GM19099 (cell line): ENCODE measurements around the gene ANKRD34B.

Source experiments
- POLR2A ChIP-seq: IDR thresholded peaks from 3 replicates; pipeline ENCODE4 v1.6.1; 2011; ENCODE audit warnings: low read depth; ENCODE audit not compliant: insufficient read length; ENCODE audit errors: extremely low read depth

Gene ANKRD34B

GRCh38 chr5:80569961-80570786 lies at the start of gene ANKRD34B:
Gene ANKRD34B (minus strand): TSS chr5:80570280. CDS start chr5:80560019, 10,261 bp downstream.
- TF ChIP-seq POLR2A: no peak

DNA sequence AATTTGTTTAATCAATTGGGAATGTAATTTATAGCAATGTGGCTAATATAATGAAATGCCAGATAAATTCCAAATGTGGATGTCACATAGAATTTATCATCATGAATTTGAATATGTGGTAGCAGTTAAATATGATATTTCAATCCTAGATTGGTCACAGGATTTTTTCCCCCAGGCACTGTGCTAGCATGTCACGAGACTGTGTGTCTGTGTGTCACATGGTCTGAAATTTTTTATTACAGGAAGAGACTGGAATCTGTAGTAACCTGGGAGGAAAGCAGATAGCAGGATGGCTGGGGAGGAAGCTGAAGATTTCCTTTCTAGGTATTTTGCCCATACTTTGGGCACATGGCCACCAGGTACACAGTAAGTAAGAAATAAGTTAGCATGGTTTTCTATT lies 49.0 kb upstream of the ANKRD34B start:
- TF ChIP-seq POLR2A: no peak

GRCh38 chr5:80618438-80618837 lies 48.4 kb upstream of the ANKRD34B start:
- no peak for TF ChIP-seq POLR2A

- TF ChIP-seq POLR2A: no peak
Measured at GRCh38 chr5:80615266-80615914, 45.3 kb upstream of the ANKRD34B start.

DNA sequence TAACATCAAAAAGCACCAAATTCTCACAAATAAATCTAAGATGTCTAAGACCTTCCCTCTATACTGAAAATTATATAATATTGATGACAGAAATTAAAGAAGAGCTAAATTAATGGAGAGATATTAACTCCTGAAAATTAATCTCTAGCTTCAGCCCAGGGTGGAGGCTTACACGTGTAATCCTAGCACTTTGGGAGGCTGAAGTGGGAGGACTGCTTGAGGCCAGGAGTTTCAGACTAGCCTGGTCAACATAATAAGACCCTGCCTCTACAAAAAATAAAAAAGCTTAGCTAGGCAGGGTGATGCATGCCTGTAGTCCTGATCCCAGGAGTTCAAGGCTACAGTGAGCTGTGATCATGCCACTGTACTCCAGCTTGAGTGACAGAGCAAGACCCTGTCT lies 39.6 kb upstream of the ANKRD34B start:
- no peak for TF ChIP-seq POLR2A

DNA sequence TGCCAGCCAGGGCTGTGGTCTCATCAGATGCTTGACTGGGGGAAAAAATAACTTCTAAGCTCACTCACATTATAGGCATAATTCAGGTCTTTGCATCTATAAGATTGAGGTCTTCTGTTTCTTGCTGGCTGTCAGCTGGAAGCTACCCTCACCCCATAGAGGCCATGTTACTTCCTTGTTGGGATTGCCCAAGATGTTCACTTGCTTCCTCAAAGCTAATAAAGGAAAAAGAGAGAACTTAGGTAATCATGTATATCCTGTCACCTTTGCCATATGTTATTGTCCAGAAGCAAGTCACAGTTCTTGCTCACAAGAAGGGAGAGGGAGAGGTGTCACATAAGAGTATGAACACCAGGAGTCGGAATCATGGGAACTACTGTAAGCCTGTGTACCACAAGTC lies 38.7 kb upstream of the ANKRD34B start:
- TF ChIP-seq POLR2A: no peak

GRCh38 chr5:80607832-80608231 lies 37.8 kb upstream of the ANKRD34B start:
- no peak for TF ChIP-seq POLR2A

- TF ChIP-seq POLR2A: no peak
Measured at GRCh38 chr5:80607343-80607742, 37.3 kb upstream of the ANKRD34B start.

- TF ChIP-seq POLR2A: no peak
Measured at GRCh38 chr5:80600943-80601693, 31.0 kb upstream of the ANKRD34B start.

DNA sequence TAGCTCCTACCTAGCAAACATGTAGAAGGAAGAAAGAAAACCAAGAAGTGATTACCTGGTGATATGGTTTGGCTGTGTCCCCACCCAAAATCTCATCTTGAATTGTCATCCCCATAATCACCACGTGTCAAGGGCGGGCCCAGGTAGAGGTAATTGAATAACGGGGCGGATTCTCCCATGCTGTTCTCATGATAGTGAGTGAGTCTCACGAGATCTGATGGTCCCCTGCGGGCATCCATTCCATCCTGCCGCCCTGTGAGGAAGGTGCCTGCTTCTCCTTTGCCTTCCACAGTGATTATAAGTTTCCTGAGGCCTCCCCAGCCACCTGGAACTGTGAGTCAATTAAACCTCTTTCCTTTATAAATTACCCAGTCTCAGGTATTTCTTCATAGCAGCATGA lies 27.4 kb upstream of the ANKRD34B start:
- TF ChIP-seq POLR2A: no peak

DNA sequence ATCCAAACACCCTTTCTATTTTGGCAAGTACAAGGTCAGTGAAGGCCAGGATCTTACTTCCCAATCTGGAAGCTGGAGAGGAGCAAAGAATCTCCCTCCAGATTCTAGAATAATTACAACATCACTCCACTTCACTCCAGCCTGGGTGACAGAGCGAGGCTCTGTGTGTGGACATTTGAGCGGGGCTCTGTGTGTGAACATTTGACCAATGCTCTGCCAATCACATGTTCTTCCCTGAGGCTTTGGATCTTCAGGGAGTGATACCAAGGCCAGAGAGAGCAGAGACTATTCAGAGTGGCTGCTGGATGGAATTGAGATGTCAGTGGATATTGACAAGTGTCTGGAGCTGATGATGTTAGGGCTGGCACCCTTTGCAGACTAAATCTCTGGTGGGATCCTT lies 24.7 kb upstream of the ANKRD34B start:
- TF ChIP-seq POLR2A: no peak

DNA sequence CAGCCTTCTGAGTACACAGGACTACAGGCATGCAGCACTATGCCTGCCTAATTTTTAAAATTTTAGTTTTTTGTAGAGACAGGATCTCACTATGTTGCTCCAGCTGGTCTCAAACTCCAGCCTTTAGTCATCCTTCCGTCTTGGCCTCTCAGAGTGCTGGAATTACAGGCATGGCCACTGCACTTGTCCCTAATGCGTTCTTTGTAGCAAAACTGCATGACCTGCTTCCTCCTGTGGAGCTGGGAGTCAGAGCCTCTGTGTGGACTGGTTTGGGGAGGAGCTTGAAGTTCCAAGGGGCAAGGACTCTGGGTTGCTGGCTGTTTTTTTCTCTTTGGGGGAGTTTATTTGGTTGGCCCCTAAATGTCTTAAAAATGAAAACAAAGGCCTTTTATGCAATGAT lies 22.7 kb upstream of the ANKRD34B start:
- TF ChIP-seq POLR2A: no peak

GRCh38 chr5:80592105-80592504 lies 22.0 kb upstream of the ANKRD34B start:
- no peak for TF ChIP-seq POLR2A

GRCh38 chr5:80591352-80591751 lies 21.3 kb upstream of the ANKRD34B start:
- no peak for TF ChIP-seq POLR2A

DNA sequence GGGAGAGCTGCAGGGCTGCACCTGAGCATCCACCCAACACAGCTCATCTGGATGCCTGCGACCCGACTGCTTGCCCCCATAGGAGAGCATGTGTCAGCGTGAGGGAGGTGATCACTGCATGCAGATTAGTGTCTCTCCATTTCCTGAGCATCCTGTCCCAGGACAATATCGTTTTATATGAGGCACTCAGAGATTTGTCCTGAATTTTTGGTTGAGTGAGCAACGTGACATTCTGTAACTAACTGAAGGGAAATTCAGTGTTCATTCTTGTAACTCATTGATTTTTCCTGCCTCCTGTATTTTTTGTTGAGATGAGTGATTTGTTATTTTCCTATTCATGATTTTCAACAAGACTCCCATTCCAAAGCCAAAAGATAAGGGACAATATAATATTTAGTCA lies 20.7 kb upstream of the ANKRD34B start:
- no peak for TF ChIP-seq POLR2A
